ENCODE measurements around the gene PDE4A. TPM values are rescaled to one million over a fixed set of nuclear protein-coding genes. Genes with fewer than 3 reads are reported as not detected.
A peak's percentile ranks its signal among the peaks of the same experiment; 100 is the strongest.

Gene PDE4A
- total and polyA plus RNA-seq, 8 donors, result 5.0 to 12.6 (median 9.3) TPM

- DNase-seq (peak in 1 of 6 donors; percentile 78), ATAC-seq (no peak)
- H3K4me1 ChIP-seq, result peaks cover 4 to 11% (median 5%) of the 10 kb centered on the region in 3 donors
These were observed 1.1 kb upstream of the PDE4A start for GRCh38 chr19:10419200-10419645.

GRCh38 chr19:10419646-10420443 lies 493 bp upstream of the PDE4A start:
- DNase-seq (peak in 1 of 6 donors; percentile 68), ATAC-seq (no peak), FAIRE-seq (no peak)
- Histone ChIP-seq H3K27me3 (peaks cover 0 to 18% (median 3%) of the 10 kb centered on the region in 4 donors), H3K4me3 (peak overlapping the region in 1 of 4 donors; percentile 2), H3K36me3 (no peaks in the 10 kb centered on the region), H3K27ac (no peak overlapping the region), H3K9me3 (no peaks in the 10 kb centered on the region), H3K4me1 (peaks cover 4 to 16% (median 5%) of the 10 kb centered on the region in 3 donors)
- intact Hi-C loops (cut with DNase I), result no loop called here
- WGBS, 2 donors, result 1% methylated on average over 56 to 59 of the region's 61 CpGs
- TF ChIP-seq CTCF (IDR thresholded peaks at IDR 0.05), result no peak

More at GRCh38 chr19:10419200-10419645, 1.1 kb upstream of the PDE4A start:
- no peak for FAIRE-seq
- TF ChIP-seq CTCF (IDR thresholded peaks at IDR 0.05), result no peak
- Histone ChIP-seq H3K27ac (no peak overlapping the region), H3K36me3 (no peaks in the 10 kb centered on the region), H3K27me3 (peaks cover 0 to 18% (median 3%) of the 10 kb centered on the region in 4 donors), H3K4me3 (no peak overlapping the region), H3K9me3 (no peaks in the 10 kb centered on the region)
- 1 to 3% methylated on average over 31 to 40 of the region's 40 CpGs for WGBS, 2 donors
- intact Hi-C loops (cut with DNase I), result no loop called here

GRCh38 chr19:10421240-10422045 lies 1.1 kb downstream of the PDE4A start:
- H3K36me3 ChIP-seq, result no peaks in the 10 kb centered on the region
- intact Hi-C loops (cut with DNase I), result no loop called here
- H3K27me3 ChIP-seq, result peaks cover 0 to 18% (median 3%) of the 10 kb centered on the region in 4 donors
- H3K4me3 ChIP-seq, result no peak overlapping the region
- DNase-seq (no peak), FAIRE-seq (no peak), ATAC-seq (no peak)
- H3K9me3 ChIP-seq, result no peaks in the 10 kb centered on the region
- no peak overlapping the region for H3K27ac ChIP-seq
- TF ChIP-seq CTCF (IDR thresholded peaks at IDR 0.05), result no peak
- 24 to 26% methylated on average over 17 of the region's 17 CpGs for WGBS, 2 donors
- peaks cover 0 to 22% (median 0%) of the 10 kb centered on the region in 3 donors for H3K4me1 ChIP-seq

- no peaks in the 10 kb centered on the region for H3K36me3 ChIP-seq
- ATAC-seq, result no peak
- intact Hi-C loops (cut with DNase I), result no loop called here
- H3K4me1 ChIP-seq, result peaks cover 0 to 22% (median 0%) of the 10 kb centered on the region in 3 donors
- peaks cover 0 to 18% (median 3%) of the 10 kb centered on the region in 4 donors for H3K27me3 ChIP-seq
- no peak for FAIRE-seq
- WGBS, 2 donors, result 53 to 54% methylated on average over 4 of the region's 4 CpGs
- no peak overlapping the region for H3K4me3 ChIP-seq
- H3K9me3 ChIP-seq, result no peaks in the 10 kb centered on the region
- no peak overlapping the region for H3K27ac ChIP-seq
- DNase-seq, result no peak
- TF ChIP-seq CTCF (IDR thresholded peaks at IDR 0.05), result no peak
These were observed 1.7 kb downstream of the PDE4A start for GRCh38 chr19:10422046-10422461.

All from pancreas (tissue), 10 donors.